ENCODE data around the gene CFC1B.
"Not testable (repeated sequence)": the region's sequence is repeated elsewhere in the genome, so short reads cannot be mapped to it uniquely, and the experiment has no call there.

Gene CFC1B

DNA sequence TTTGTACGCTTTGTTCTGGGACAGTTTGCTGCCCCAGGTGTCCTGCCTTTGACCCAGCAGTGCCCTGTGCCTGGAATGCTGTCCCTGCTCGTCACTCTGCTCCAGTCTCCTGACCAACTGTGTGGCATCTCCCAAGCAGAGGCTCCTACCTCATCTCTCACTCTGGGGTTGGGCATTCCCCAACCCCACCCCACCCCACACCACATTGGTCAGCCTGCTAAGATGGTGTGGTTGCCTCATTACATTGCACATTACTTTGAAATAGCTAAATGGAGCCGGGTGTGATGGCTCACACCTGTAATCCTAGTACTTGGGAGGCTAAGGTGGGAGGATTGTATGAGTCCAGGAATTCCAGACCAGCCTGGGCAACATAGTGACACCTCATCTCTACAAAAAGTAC, 50.9 kb downstream of the CFC1B start:
- not testable (repeated sequence) for DNase-seq

DNA sequence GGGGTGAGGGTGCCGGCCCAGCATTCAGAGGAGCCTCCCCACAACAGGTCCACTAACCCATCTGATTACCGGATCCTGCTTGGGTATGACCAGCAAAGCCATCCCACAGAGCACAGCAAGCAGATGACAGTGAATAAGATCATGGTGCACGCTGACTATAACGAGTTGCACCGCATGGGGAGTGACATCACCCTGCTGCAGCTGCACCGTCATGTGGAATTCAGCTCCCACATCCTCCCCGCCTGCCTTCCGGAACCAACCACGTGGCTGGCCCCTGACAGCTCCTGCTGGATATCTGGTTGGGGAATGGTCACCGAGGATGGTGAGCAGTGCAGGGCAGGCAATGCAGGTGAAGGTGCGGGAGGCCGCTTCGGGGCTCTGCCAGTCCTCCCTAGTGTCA, 53.2 kb downstream of the CFC1B start:
- DNase-seq: not testable (repeated sequence)

DNA sequence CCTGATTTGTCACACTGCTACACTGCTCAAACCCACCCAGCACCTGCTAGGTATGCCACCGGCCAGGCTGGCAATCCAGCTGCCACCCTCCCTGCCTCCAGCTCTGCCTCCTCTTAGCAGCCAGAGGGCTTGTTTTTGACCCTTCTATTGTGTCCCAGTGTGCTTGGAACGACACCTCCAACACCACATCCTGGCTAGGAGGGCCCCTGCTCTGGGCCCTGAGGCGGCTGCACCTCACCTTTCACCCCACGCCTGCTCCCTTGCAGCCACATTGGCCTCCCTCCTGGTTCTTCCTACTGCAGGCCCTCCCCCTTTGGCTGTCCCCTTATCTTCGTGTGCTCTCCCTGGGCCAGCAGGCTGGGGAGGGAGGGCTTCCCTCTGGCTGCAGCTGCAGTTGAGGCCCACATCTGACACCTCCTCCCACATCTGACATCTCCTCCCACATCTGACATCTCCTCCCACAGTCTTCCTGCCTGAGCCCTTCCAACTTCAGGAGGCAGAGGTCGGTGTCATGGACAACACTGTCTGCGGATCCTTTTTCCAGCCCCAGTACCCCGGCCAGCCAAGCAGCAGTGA, 55.3 kb downstream of the CFC1B start:
- DNase-seq: not testable (repeated sequence)

DNA sequence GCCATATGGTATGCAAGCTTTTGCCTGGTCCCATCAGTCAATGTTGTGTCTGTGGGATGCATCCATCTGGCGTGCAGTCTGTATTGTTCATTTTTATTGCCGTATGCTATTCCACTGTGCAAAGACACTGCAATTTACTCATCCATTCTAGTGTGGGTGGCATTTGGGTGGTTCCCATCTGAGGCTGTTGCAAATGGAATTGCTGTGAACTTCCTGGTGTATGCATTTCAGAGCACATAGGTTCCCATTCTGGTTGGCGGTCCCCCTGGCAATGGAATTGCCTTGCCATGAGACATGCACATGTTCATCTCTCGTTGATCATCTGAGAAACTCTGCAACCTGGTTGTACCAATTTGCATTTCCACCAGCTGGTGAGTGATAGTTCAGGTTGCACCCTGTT, 56.5 kb downstream of the CFC1B start:
- DNase-seq: not testable (repeated sequence)
